T1000 (cell line): ENCODE measurements around the gene SRSF2.
"Not testable (repeated sequence)": the region's sequence is repeated elsewhere in the genome, so short reads cannot be mapped to it uniquely, and the experiment has no call there.

Experiments used
- DNase-seq: peaks from one replicate; lab custom pipeline; 2025; ENCODE audit warnings: mixed read lengths; lab: John Stamatoyannopoulos, UW

The SRSF2 gene

DNA sequence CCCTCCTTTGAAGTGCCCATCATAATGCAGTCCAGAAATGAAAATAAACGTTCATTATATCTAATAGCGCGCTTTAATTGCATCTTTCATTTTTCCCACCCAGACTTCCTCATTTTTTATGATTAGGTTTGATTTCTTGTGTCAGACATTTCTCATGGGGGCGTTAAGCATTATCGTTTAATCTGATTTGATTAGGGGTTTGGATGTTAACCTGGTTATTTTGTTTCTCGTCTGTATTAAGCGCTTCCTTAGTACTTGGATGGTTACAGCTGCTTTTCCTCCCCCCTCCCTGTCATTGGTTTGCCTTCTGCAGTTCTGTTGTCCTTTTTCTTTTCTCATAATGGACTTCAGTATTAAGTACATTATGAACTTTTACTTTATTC is 1.3 kb upstream of the SRSF2 start:
- DNase-seq: no peak

DNA sequence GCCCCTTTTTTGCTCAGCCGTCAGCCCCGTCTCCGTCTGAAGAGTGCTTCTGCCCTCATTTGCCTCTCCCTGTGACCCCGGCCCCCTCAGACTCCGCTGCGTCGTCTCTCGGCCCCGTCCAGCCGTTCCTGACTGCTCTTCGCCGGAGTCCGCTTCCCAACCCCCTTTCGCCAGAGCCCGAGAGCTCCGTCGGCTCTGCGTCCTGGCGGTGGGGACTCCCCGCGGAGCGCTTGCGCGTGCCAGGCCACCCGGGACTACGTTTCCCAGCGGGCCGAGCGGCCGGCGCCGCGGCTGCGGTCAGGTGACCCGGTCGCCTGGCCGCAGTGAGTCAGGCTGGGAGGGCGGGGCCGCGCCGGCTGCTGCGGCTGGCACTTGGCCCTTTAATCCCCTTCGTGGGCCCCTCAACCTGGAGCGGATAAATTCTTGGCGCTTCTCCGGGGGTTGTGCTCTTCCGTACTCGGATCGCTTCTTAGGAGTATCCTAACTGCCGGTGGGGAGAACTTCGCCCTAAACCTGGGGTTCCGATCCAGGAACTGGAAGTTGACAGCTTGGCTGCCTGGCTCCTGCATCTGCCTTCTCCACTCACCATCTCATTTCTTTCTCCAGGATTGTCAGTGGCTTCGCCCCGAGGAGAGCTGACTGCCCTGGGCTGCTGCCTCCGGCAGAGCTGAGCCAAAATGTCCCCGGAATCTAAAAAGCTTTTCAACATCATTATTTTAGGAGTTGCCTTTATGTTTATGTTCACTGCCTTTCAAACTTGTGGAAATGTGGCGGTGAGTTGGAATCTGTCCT is 741 bp upstream of the SRSF2 start, which contains the start of gene MFSD11:
TSS of gene MFSD11 (plus strand) at position 444 of the 792 bp plus-strand sequence. CDS start at position 678, 234 bp downstream.
- DNase-seq: peak; percentile 96

DNA sequence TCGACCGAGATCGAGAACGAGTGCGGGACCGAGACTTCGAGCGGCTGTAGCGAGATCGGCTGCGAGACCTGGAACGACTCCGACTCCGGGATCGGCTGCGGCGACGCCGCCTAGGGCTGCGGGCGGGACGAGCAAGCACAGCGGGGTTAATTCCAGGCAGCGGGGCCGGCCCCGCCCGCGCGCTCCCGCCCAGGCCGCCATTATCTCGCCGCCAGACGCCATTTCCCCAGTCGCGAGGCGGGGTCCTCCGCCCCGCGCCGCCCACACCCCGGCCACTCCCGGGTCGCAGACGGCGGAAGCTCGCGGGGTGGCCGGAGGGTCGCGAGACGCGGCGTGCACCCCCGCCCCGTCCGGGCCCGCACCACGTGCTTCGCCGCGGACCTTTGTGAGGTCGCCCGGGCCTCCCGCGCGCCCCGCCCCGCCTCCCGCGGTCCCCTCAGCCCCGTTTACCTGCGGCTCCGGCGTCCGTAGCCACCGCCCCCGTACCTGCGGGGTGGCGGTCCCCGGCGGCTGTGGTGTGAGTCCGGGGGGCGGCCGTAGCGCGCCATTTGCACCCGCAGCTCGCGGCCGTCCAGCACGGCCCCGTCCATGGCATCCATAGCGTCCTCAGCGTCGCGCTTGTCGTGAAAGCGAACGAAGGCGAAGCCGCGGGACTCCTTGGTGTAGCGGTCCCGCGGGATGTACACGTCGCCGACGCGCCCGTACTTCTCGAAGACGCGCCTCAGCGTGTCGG is 616 bp downstream of the SRSF2 start:
- peak; percentile 52 for DNase-seq

DNA sequence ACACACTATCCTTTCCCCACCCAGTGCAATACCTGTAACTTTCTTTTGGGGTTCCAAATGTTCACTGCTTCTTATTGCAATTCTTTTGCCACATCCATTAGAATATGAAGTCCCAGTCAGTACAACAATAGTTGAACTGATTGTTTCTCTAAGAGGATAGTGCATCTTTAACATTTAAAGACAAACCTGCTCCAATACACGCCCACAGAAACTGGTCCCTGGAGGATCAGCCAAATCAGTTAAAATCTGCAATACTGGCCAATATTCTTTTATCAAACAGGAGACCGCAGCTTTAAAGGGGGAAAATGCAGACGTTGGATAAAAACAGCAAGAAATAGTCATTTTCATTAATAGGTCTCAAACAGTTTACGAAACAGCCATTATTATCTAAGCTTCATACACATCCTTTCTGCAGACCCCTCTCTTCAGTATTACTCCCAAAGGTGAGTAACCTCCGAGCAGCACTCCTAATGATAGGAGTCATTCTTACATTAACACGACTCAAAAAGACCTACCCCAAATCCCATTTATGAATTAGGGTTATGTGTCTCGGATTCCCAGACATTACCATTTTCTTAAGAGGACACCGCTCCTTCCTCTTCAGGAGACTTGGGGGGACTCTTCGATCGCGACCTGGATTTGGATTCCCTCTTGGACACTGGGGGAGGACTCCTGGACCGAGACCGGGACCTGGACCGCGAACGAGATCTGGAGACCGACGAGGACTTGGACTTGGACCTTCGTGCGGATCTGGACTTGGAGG is 1.4 kb downstream of the SRSF2 start:
- no peak for DNase-seq

DNA sequence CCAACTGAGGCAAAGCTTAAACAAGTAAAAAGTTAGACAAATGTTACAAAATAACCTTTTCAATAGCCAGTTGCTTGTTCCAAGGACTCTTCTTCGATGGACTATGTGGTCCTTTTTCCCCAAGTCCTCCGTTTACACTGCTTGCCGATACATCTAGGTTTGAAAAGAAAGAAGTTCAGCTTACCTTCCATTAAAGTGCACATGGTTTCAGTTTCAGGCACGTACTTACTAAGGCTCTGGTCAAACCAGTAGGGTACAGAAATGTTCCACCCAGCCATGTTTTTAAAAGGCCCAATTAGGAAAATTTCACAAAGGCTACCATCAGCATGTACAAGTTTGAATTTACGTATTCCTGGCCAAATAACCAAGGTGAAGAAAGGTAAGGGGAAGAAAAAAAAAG is 2.1 kb downstream of the SRSF2 start:
- no peak for DNase-seq

DNA sequence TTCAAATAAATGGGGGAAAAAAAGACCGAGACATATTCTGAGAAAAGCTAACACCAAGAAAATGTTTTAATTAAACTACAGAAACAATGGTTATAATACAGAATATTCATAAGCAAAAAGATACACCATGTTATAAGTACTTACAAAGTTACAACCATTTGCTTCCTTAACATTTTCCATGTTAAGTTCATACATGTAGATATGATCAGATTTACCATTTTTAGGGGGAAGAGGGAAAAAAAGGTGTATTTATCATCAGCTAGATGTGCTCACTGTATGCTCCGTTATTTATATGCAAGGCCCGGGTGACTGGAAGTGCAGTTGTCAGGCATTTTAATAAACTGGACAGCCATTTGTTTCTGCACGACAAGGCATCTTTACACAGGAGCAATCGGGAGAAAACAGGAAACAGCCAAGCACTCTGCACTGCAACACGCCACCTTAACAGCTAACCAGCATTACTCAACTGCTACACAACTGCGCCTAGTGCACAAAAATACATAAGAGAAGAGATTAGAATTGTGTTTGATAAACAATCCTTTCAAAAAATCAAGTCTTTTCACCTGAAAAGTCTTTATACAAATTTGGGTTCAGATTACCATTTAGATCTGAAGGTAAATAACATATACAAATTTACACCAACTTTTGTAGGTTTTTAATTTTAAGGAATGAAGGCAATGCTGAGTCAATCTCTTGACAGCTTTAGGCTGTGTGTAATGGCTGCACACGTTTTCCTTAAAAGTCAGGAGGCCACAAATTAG is 2.9 kb downstream of the SRSF2 start:
- no peak for DNase-seq

DNA sequence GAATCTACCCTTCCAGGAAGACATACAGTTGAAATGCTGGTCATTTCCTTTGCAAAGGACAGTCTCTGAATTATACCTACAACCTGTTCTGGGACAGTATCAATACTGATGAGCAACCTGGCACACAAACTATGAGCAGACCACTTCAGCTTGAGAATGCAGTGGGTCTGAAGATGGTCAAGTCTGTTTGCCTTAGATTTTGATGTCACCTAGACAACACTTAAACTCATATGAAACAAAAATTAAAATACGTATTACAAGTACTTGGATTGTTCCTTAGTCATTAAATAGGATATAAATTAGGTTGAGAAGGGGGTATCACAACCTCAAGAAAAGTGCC is 3.5 kb downstream of the SRSF2 start:
- no peak for DNase-seq

DNA sequence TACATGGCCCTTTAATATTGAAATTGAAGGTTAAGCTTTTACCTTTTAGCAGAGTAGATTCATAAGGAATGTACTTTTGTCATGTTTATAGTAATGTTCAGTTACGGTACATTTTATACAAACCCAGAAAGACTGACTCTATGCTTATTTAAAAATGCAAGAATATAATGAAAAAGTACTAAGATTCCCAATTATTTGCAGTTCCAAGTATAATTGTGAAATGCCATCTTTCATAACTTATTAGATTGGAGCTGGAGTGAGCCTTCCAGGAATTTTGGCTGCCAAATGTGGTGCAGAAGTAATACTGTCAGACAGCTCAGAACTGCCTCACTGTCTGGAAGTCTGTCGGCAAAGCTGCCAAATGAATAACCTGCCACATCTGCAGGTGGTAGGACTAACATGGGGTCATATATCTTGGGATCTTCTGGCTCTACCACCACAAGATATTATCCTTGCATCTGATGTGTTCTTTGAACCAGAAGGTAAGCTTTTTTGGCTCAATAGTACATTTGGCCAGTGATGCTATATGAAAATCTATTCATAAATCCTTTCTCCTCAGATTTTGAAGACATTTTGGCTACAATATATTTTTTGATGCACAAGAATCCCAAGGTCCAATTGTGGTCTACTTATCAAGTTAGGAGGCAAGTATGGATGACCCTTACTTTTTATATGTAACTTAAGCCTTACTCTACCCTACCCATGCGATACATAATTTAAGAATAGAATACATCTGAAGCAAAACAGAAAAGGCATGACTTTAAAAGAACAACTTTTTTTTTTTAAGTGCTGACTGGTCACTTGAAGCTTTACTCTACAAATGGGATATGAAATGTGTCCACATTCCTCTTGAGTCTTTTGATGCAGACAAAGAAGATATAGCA is 4.2 kb downstream of the SRSF2 start:
- DNase-seq: no peak

DNA sequence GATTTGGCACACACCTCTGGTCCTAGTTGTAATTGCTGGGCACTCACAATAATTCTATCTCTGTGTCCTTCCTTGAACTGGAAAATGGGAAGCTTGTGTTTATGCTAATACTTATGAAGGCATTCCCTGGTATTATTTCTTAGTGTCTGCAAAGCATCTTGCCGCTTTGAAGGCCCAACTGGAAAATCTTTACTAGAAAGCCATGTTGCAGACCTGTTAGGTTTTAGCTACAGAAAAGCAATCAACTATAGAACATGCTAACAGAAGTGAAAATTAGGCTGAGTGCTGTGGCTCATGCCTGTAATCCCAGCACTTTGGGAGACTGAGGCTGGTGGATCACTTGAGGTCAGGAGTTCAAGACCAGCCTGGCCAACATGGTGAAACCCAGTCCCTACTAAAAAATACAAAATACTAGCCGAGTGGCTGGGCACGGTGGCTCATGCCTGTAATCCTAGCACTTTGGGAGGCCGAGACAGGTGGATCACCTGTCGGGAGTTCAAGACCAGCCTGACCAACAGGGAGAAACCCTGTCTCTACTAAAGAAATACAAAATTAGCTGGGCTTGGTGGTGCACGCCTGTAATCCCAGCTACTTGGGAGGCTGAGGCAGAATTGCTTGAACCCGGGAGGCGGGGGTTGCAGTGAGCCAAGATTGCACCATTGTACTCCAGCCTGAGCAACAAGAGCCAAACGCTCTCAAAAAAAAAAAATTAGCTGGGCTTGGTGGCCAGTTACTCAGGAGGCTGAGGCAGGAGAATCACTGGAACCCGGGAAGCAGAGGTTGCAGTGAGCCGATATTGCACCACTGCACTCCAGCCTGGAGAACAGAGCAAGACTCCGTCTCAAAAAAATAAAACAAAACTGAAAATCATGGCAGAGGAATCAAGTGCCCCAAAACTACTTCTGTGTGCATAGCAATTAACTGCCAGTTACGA is 5.1 kb downstream of the SRSF2 start:
- not testable (repeated sequence) for DNase-seq

DNA sequence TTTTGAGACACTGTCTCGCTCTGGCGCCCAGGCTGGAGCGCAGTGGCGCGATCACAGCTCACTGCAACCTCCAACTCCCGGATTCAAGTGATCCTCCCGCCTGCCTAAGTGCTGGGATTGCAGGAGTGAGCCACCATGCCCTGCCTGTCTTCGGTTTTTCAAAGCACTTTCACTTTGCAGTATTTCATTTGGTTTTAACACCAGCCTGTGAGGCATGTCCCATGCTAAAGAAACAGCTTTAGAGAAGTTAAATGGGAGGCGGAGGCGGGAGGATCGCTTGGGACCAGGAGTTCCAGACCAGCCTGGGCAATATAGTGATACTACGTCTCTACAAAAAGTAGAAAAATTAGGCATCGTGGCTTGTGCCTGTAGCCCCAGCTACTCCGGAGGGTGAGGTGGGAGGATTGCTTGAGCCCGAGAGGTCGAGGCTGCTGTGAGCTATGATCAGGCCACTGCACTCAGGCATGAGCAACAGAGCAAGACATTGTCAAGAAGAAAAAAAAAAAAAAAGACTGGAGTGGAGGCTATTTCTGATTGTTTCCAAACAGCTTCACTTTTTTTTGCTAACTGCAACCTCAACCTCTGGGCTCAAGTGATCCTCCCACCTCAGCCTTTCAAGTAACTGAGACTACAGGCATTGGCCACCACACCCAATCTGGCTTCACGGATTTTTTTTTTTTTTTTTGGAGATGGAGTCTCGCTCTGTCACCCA is 9.2 kb downstream of the SRSF2 start:
- DNase-seq: no peak

DNA sequence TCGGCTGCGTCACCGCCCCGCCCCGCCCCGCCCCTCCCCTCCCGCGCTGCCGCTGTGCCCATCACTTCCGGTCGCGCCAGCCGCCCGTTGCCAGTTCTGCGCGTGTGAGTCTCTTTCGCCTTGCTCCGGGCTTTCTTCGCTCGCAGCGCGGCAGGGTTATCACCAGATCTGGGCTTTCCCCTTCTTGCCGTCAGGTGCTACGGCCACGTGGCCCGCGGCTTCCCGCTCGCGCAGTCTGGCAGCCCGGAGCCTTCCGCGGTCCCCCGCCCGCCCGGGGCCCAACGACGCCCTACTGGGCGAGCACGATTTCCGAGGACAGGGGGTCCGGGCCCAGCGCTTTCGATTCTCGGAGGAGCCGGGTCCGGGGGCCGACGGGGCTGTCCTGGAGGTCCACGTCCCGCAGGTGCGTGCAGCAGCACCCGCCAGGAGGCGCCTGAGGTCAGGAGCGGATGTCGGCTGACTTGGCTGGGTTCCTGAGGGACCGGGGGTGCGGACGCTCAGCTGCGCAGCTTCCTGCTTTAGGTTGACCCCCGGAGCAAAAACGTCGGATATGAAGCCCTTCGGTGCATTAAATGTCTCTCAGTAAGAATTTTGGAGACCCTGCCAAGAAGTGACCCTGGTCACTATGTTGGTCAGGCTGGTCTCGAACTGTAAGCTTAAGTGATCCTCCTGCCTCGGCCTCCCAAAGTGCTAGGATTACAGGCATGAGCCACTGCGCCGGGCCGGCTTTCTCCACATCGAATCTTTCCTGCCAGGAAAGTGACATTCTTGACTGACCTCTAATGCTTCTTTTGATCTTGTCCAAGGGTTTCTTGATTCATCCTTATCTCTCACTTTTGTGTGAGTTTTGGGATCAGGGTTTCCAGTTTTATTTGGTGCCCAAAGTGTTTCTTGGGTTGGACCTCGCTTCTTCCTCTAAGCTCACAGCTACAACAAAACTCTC is 10.1 kb downstream of the SRSF2 start, which contains the start of gene METTL23:
TSS of gene METTL23 (plus strand) at position 64 of the 943 bp plus-strand sequence. CDS start 2,872 bp downstream, outside the sequence.
- DNase-seq: peak; percentile 81

DNA sequence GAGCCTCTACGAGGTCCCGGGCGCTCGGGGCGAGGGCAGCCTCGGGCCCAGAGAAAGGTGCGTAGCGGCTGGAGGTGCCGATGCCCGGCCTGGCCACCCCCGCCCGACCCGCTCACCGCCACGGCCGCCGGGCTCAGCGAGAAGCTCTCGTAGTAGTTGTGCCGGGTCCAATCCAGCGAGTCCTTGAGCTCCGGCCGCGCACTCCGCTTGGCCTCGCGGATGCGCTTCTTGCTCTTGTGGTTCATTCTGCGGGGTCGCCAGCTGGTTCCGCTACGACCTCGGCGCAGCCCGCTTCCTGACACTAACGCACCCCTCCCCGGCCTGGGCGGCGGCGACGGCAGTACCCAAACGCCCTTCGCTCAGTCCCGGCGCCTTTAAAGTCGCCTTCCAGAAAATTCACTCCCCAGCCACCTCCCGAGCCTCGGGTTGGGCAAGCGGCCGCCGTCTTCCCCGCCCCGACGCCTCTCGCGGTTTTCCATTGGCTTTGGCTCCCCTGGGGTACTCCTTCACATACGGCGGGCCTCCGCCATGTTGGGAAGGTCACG is 10.8 kb downstream of the SRSF2 start, which contains the start of gene JMJD6:
TSS of gene JMJD6 (minus strand) at position 376 of the 545 bp plus-strand sequence. CDS start at position 245, 131 bp downstream.
- peak; percentile 96 for DNase-seq

DNA sequence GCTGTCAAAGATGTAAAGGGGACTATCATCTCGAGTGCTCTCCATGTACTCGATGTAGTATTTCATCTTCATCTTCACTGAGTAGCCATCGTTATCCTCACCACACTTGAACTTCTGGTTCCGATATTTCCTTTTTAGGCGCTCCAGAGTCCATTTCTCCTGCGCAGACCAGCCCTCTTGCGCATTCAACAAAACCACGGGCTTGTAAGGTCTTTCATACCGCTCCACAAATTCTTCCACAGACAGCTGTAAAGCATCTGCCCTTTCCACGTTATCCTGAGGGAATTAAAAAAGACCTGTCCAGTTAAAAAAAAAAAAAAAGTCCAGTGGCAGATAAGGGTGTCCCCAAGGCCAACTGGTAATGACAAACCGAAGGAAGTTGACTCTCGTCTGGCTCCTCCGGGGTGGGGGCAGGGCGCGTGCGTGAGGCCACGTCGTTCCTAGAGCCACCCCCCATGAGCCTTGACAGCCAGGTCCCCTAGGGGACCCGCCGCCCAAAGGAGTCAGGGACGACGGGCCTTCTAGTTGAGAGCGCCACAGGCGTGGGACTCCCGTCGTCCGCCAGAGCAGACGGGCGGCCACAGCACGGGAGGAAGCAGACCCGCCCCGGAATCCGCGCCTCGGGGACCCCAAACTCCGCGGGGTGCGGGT is 11.4 kb downstream of the SRSF2 start:
- DNase-seq: no peak

DNA sequence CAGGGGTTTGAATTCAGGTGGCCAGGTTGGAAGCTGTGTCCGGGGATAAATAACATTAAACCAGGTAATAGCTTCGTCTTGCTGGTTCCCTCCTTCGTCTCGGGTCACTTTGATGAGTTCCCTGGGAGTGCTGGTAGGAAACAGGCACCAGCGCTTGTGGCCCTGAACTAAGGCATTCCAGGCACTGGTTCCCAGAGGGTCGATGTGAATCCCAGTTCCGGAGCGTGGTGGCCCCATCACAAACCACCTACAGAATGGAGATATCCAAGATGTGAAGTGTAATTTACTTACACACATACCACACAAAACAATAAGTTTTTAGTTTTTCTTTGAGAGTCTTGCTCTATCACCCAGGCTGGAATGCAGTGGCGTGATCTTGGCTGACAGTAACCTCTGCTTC is 13.3 kb downstream of the SRSF2 start:
- no peak for DNase-seq

DNA sequence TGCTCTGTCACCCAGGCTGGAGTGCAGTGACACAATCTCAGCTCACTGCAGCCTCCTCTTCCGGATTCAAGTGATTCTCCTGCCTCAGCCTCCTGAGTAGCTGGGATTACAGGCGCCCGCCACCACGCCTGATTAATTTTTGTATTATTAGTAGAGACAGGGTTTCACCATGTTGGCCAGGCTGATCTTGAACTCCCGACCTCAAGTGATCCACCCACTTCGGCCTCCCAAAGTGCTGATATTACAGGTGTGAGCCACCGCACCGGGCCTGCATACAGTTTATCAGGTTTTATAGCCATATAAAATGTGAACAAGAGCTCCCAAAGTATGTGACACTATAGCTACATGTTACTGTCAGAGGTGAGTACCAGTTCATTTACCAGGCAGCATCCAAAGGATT is 14.2 kb downstream of the SRSF2 start:
- not testable (repeated sequence) for DNase-seq

DNA sequence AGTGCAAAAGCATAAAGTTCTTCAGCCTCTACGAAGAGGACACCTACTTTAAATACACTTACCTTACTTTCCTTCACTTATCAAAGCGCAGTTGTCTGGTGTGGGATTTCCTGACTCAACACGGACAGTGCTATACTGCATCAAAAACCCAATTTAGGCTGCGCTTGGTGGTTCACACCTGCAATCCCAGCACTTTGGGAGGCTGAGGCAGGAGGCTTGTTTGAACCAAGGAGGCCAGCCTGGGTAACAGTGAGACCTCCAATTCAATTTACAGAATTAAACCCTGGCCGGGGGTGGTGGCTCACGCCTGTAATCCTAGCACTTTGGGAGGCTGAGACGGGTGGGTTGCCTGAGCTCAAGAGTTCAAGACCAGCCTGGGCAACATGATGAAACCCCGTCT is 14.9 kb downstream of the SRSF2 start:
- DNase-seq: no peak

DNA sequence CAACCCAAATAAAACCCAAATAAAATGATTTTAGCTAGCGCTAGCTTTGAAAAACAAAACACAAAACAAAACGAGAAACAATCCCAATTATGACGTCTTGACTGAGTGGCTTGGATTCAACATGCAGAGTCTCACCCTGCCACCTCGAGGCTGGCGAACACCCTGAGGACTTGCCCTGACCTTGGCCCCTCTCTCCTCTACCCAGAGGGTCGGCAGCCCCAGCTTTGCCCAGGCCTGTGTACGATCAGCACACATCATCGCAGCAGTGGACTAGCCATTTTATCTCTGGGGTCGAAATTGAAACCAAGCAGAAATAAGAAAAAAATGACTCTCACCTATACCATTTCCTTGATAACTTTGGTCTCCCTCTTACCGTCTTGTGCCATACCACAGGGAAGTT is 15.7 kb downstream of the SRSF2 start:
- DNase-seq: no peak
